Smooth muscle cell (in vitro differentiated cells): ENCODE results near the gene SHROOM2. TPM values are rescaled to one million over a fixed set of nuclear protein-coding genes. Genes with fewer than 3 reads are reported as not detected.

Source experiments
- DNase-seq: peaks from one replicate; lab custom pipeline; 2025; ENCODE audit not compliant: unreplicated experiment; lab: John Stamatoyannopoulos, UW
- H2AFZ ChIP-seq: fragments of 200-600 bp; sonication (generic); 2 replicates; pipeline ENCODE4 v1.6.0; 2016; ENCODE audit warnings: antibody characterized with exemption, low read depth, mild to moderate bottlenecking
- H3F3A ChIP-seq: fragments of 200-600 bp; sonication (generic); 2 replicates; pipeline ENCODE4 v1.6.0; 2017; ENCODE audit warnings: antibody characterized with exemption, low read depth
- H3K27ac ChIP-seq: fragments of 200-600 bp; sonication (generic); 2 replicates; pipeline ENCODE4 v1.5.1; 2016; ENCODE audit warnings: low read depth, mild to moderate bottlenecking
- H3K27me3 ChIP-seq: fragments of 200-600 bp; sonication (generic); 2 replicates; pipeline ENCODE4 v1.6.1; 2016; ENCODE audit warnings: low read depth, mild to moderate bottlenecking
- H3K36me3 ChIP-seq: fragments of 200-600 bp; sonication (generic); 2 replicates; pipeline ENCODE4 v1.5.1; 2016; ENCODE audit warnings: low read depth
- H3K4me1 ChIP-seq: fragments of 200-600 bp; sonication (generic); 2 replicates; pipeline ENCODE4 v1.5.1; 2016; ENCODE audit warnings: low read depth
- H3K4me2 ChIP-seq: fragments of 200-600 bp; sonication (generic); 2 replicates; pipeline ENCODE4 v1.6.0; 2016; ENCODE audit warnings: mild to moderate bottlenecking
- H3K4me3 ChIP-seq: fragments of 200-600 bp; sonication (generic); 2 replicates; pipeline ENCODE4 v1.5.1; 2016; ENCODE audit warnings: mild to moderate bottlenecking
- H3K79me2 ChIP-seq: fragments of 200-600 bp; sonication (generic); 2 replicates; pipeline ENCODE4 v1.6.0; 2016; ENCODE audit warnings: low read depth, mild to moderate bottlenecking
- H3K9ac ChIP-seq: fragments of 200-600 bp; sonication (generic); 2 replicates; pipeline ENCODE4 v1.6.0; 2016; ENCODE audit warnings: low read depth
- H3K9me3 ChIP-seq: fragments of 200-600 bp; sonication (generic); replicated peaks from 2 replicates; pipeline ENCODE4 v1.5.1; 2016; ENCODE audit warnings: low read depth
- H4K20me1 ChIP-seq: fragments of 200-600 bp; sonication (generic); 2 replicates; pipeline ENCODE4 v1.6.0; 2016; ENCODE audit warnings: low read depth
- CTCF ChIP-seq: fragments of 200-600 bp; sonication (generic); IDR thresholded peaks from 2 replicates; pipeline ENCODE4 v1.5.1; 2017; ENCODE audit warnings: borderline replicate concordance, mild to moderate bottlenecking, antibody characterized with exemption; ENCODE audit not compliant: insufficient read depth, poor library complexity, severe bottlenecking
- WGBS: methylation state at CpG from one replicate; pipeline ENCODE4 v1.1.7; 2016; ENCODE audit warnings: low lambda C conversion rate; 5-methylcytosine and 5-hydroxymethylcytosine counted together
- polyA plus RNA-seq: library from polyadenylated mRNA; unstranded; fragments of >200 nt; fragmentation: Nextera tagmentation; extraction: Ambion mirVana; gene quantifications from 2 replicates; pipeline ENCODE4 v1.2.1, GENCODE V29; 2016
- total RNA-seq: library from RNA; depleted of rRNA; stranded (reverse); fragments of >200 nt; gene quantifications from 2 replicates; pipeline ENCODE4 v1.2.3, GENCODE V29; 2014

SHROOM2 gene
- total and polyA plus RNA-seq, 2 experiments from 2014 or later: 5.5 to 8.9 TPM

DNA sequence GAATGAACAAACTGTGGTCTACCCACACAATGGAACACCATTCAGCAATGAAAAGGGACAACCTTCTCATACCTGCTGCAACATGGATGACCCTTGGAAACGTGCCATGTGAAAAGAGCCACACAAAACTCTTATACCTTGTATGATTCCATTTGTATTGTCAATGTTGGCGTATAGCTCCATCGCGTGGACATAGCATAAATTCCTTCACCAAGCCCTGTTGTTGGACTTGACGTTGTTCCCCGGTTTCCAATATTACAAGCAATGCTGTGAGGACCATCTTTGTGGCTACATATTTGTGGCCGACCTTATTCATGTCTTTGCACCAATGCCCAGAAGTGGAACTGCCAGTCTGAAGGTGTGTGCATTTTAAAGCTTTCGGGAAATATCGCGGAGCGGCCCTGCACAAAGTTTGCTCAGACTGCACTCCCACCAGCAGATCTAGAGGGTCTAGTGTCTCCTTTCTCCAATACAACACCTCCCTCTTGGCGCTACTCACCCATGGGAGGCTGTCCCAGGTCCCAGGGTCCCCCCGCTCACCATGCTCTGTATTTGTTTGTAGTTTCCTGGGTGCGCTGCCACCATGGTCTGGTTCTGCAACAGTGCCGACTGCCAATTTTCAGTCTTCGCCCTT, 180.7 kb downstream of the SHROOM2 start, which contains the start of gene CLDN34:
Gene CLDN34 (plus strand): TSS at position 584 of the 634 bp plus-strand sequence. CDS start 0 bp downstream, at position 584.
- TF ChIP-seq CTCF: no peak
- H3K27me3 ChIP-seq: no peaks in the 10 kb centered on the region
- DNase-seq: no peak
- no peak within 1 kb of the TSS for H3K4me3 ChIP-seq
- no peak within 1 kb of the TSS for H3K4me2 ChIP-seq
- no peaks in the 10 kb centered on the region for H3K4me1 ChIP-seq
- WGBS: 89% methylated on average over 16 of the region's 16 CpGs
- H3F3A ChIP-seq: no peaks in the 10 kb centered on the region
- no peak within 1 kb of the TSS for H3K27ac ChIP-seq
- H3K36me3 ChIP-seq: no peaks in the 10 kb centered on the region
- no peaks in the 10 kb centered on the region for H3K9me3 ChIP-seq
- H4K20me1 ChIP-seq: no peaks in the 10 kb centered on the region
- no peak within 1 kb of the TSS for H3K9ac ChIP-seq
- H3K79me2 ChIP-seq: no peaks in the 10 kb centered on the region
- no peak within 1 kb of the TSS for H2AFZ ChIP-seq

DNA sequence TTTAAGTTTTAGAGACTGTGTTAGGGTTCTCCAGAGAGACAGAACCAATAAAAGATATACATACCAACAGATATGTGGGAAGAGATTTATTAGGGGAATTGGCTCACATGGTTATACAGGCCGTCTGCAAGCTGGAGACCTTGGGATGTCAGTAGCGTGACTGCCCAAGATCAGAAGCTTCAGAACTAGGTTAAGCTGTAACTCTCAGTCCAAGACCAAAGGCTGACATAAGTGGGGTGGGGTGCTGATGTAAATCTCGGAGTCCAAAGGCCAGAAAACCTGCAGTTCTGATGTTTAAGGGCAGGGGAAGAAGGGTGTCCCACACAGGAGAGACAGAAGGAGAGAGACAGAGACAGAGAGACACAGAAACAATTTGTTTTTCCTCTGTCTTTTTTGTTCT, 191.4 kb downstream of the SHROOM2 start:
- Histone ChIP-seq H3F3A (no peaks in the 10 kb centered on the region), H3K9me3 (no peaks in the 10 kb centered on the region), H3K79me2 (no peaks in the 10 kb centered on the region), H3K4me3 (no peak overlapping the region), H3K27me3 (no peaks in the 10 kb centered on the region), H2AFZ (no peak overlapping the region), H3K27ac (no peak overlapping the region), H3K4me2 (no peak overlapping the region), H4K20me1 (no peaks in the 10 kb centered on the region), H3K36me3 (no peaks in the 10 kb centered on the region), H3K9ac (no peak overlapping the region), H3K4me1 (no peaks in the 10 kb centered on the region)
- WGBS: 75% methylated on average over 3 of the region's 3 CpGs
- no peak for TF ChIP-seq CTCF
- no peak for DNase-seq

- no peaks in the 10 kb centered on the region for H3K79me2 ChIP-seq
- no peak for DNase-seq
- H3K4me2 ChIP-seq: no peak overlapping the region
- H3K27me3 ChIP-seq: no peaks in the 10 kb centered on the region
- H3K9ac ChIP-seq: no peak overlapping the region
- no peak overlapping the region for H3K27ac ChIP-seq
- H3K36me3 ChIP-seq: no peaks in the 10 kb centered on the region
- no peaks in the 10 kb centered on the region for H3K4me1 ChIP-seq
- 81% methylated on average over 7 of the region's 7 CpGs for WGBS
- no peaks in the 10 kb centered on the region for H3K9me3 ChIP-seq
- H3F3A ChIP-seq: no peaks in the 10 kb centered on the region
- no peak overlapping the region for H2AFZ ChIP-seq
- no peak overlapping the region for H3K4me3 ChIP-seq
- H4K20me1 ChIP-seq: no peaks in the 10 kb centered on the region
- TF ChIP-seq CTCF: no peak
Observed at GRCh38 chrX:9980401-9980800, 194.2 kb downstream of the SHROOM2 start.

GRCh38 chrX:9980927-9981326, 194.7 kb downstream of the SHROOM2 start:
- H3F3A ChIP-seq: no peaks in the 10 kb centered on the region
- H3K9ac ChIP-seq: no peak overlapping the region
- no peaks in the 10 kb centered on the region for H3K9me3 ChIP-seq
- 70% methylated on average over 5 of the region's 5 CpGs for WGBS
- no peaks in the 10 kb centered on the region for H3K27me3 ChIP-seq
- no peaks in the 10 kb centered on the region for H3K4me1 ChIP-seq
- H3K27ac ChIP-seq: no peak overlapping the region
- no peak overlapping the region for H3K4me3 ChIP-seq
- H3K79me2 ChIP-seq: no peaks in the 10 kb centered on the region
- H3K4me2 ChIP-seq: no peak overlapping the region
- no peak for DNase-seq
- H4K20me1 ChIP-seq: no peaks in the 10 kb centered on the region
- TF ChIP-seq CTCF: no peak
- H3K36me3 ChIP-seq: no peaks in the 10 kb centered on the region
- H2AFZ ChIP-seq: no peak overlapping the region
